ENCODE data around the gene FBXL20. TPM values are rescaled to one million over a fixed set of nuclear protein-coding genes. Genes with fewer than 3 reads are reported as not detected.

Gene FBXL20
- total RNA-seq, 2 experiments from 2014 or later = 17.4 to 18.3 TPM

DNA sequence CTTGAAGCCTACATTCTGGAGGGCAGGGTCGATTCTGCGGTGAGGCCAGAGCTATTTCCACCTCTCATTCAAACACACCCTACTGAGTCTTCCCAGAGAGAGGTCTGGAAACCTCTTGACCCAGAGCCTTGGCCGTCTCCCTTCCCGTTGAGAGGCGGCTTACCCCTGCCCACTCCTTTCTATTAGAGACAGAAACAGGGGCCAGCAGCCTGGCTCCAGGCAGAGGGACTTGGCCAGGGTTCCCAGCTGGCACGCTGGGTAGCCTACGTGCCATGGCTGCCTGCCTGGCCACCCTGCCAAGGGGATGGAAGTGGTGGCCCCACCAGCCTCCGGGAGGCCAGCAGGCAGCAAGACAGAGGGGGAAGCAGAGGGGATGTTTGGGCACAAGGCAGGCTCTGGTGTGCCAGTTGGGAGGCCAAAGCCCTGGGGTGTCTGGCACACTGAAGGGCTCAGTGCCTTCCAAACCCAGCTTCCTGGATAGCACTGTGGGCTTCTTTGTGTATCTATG, 181.7 kb downstream of the FBXL20 start:
- Mint-ChIP-seq H3K4me1 (ENCODE audit: low read depth) (peaks cover 2% of the 10 kb centered on the region), H3K36me3 (no peaks in the 10 kb centered on the region), H3K27me3 (peaks cover 31% of the 10 kb centered on the region), H3K4me3 (no peak overlapping the region), H3K9me3 (no peaks in the 10 kb centered on the region), H3K27ac (no peak overlapping the region)
- POLR2A ChIA-PET = no interaction called here
- DNase-seq = no peak
- CTCF ChIA-PET = interaction anchor here (0.5 to 1.4 kb wide), 2 partner anchors 10 to 17 kb away, joined by 3 to 5 read pairs; no protein-coding TSS in a partner anchor
- intact Hi-C loops (cut with micrococcal nuclease) = no loop called here

DNA sequence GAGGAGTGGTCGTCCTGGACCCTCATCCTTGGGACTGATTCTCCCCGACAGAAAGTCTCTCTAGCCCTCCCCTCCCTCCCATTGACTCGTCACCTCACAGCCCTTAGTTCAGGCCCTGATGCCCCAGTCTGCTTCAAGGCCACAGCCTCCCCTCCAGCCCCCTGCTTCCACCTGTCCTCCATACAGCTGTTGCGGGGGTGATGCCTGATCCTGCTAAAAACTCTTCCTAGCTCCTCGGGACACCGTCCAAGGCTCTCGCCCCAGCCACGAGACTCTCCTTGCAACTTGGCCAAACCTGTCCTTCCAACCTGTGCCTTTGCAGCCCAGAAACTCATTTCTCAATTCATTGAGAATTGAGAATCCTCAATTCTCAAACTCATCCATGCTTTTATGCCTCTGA, 182.5 kb downstream of the FBXL20 start:
- CTCF ChIA-PET = interaction anchor here (1.4 to 2.0 kb wide), 3 partner anchors 18 to 25 kb away, joined by 5 to 8 read pairs (median 7); no protein-coding TSS in a partner anchor
- H3K27me3 Mint-ChIP-seq = peaks cover 26% of the 10 kb centered on the region
- intact Hi-C loops (cut with micrococcal nuclease) = no loop called here
- peaks cover 2% of the 10 kb centered on the region for H3K4me1 Mint-ChIP-seq (ENCODE audit: low read depth)
- POLR2A ChIA-PET = no interaction called here
- no peaks in the 10 kb centered on the region for H3K36me3 Mint-ChIP-seq
- no peak overlapping the region for H3K27ac Mint-ChIP-seq
- no peak overlapping the region for H3K4me3 Mint-ChIP-seq
- DNase-seq = no peak
- H3K9me3 Mint-ChIP-seq = no peaks in the 10 kb centered on the region

DNA sequence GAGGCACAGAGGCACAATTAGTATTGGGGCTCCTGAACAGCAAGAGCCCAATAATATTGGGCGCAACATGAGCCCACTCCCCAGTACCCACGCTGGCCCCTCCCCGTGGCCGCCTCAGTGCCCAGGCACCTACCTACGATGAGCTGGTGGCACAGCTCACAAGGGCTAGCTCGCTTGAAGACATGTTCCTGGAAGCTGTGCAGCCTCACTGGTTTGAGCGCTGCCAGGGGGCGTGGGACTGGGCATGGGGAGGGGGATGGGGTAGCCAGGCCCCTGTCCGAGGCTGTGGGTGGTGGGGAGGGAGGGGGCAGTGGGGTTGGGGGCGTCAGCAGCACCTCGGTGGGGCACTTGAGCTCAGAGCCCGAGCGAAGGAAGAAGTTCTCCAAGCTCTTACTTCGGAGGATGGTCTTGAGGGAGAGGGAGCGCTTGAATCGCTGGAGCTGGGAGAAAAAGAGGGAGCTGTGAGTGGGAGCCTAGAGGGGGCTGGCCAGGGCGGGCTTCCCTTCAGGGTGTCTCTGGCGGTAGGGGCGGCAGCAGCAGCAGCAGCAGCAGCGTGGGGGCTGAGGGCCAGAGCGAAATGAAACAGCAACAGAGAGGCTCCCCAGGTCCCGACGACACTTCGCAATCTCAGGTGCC, 183.6 kb downstream of the FBXL20 start:
- ChIA-PET POLR2A (no interaction called here), CTCF (interaction anchor here (0.7 to 2.0 kb wide), 7 partner anchors 12 to 53 kb away, joined by 3 to 8 read pairs (median 4); no protein-coding TSS in a partner anchor)
- Mint-ChIP-seq H3K4me1 (ENCODE audit: low read depth) (peaks cover 2% of the 10 kb centered on the region), H3K4me3 (peak overlapping the region; percentile 32), H3K27ac (no peak overlapping the region), H3K9me3 (no peaks in the 10 kb centered on the region), H3K27me3 (peaks cover 21% of the 10 kb centered on the region), H3K36me3 (no peaks in the 10 kb centered on the region)
- intact Hi-C loops (cut with micrococcal nuclease) = no loop called here
- no peak for DNase-seq

DNA sequence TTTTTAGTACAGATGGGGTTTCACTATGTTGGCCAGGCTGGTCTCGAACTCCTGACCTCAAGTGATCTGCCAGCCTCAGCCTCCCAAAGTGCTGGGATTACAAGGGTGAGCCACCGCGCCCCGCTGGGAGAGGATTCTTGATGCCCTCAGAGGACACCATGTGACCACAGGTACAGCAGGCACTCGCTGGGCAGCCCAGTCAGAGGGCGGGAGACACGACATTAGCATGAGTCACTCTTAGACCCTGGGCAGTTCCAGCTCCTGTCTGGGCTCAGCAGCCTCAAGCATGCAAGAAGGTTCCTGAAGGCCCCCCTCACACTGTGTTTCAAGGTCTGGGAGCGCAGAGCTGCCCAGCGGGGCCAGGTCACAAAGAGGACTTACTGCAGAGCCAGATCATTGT, 187.6 kb downstream of the FBXL20 start:
- POLR2A ChIA-PET = no interaction called here
- CTCF ChIA-PET = interaction anchor here (14.9 kb wide), 1 partner anchor 26 kb away, joined by 580 read pairs; no protein-coding TSS in a partner anchor
- Mint-ChIP-seq H3K4me3 (no peak overlapping the region), H3K27me3 (peaks cover 13% of the 10 kb centered on the region), H3K27ac (no peak overlapping the region), H3K9me3 (no peaks in the 10 kb centered on the region), H3K4me1 (ENCODE audit: low read depth) (peaks cover 13% of the 10 kb centered on the region), H3K36me3 (no peaks in the 10 kb centered on the region)
- intact Hi-C loops (cut with micrococcal nuclease) = no loop called here
- no peak for DNase-seq

DNA sequence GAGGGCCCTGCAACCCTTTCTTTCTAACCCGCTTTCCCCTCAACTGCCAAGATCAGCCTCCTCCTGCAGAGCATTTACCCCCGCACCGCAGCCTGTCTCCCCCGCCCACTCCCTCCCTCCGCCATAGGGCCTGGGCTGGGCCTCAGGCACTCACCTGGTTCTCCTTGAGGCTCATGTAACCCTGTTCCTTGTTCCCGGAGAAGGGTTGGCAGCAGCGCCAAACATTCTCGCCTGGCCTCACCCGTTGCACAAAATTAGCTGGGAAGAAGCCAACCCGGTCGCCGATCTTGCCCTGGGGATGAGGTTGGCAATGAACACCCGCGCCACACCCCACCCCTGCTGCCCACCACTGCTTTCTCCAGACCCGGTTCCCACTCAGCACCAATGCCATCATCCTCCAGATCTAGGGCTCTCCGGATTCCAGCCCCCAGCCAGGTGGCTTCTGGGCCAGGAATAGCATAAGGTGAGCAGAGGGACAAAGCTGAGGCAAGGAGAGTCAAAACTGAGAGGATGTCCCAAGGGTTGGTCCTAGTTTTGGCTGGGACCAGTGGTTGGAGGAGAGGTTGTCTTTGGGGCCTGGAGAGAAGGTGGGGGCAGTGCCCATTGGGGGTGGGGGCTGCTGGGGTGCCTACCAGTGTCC, 188.5 kb downstream of the FBXL20 start:
- POLR2A ChIA-PET = no interaction called here
- CTCF ChIA-PET = interaction anchor here (14.9 kb wide), 1 partner anchor 27 kb away, joined by 580 read pairs; no protein-coding TSS in a partner anchor
- H3K4me1 Mint-ChIP-seq (ENCODE audit: low read depth) = peaks cover 19% of the 10 kb centered on the region
- no peaks in the 10 kb centered on the region for H3K9me3 Mint-ChIP-seq
- H3K27me3 Mint-ChIP-seq = peaks cover 12% of the 10 kb centered on the region
- H3K36me3 Mint-ChIP-seq = no peaks in the 10 kb centered on the region
- peak overlapping the region; percentile 18 for H3K27ac Mint-ChIP-seq
- no peak for DNase-seq
- H3K4me3 Mint-ChIP-seq = no peak overlapping the region
- intact Hi-C loops (cut with micrococcal nuclease) = no loop called here

DNA sequence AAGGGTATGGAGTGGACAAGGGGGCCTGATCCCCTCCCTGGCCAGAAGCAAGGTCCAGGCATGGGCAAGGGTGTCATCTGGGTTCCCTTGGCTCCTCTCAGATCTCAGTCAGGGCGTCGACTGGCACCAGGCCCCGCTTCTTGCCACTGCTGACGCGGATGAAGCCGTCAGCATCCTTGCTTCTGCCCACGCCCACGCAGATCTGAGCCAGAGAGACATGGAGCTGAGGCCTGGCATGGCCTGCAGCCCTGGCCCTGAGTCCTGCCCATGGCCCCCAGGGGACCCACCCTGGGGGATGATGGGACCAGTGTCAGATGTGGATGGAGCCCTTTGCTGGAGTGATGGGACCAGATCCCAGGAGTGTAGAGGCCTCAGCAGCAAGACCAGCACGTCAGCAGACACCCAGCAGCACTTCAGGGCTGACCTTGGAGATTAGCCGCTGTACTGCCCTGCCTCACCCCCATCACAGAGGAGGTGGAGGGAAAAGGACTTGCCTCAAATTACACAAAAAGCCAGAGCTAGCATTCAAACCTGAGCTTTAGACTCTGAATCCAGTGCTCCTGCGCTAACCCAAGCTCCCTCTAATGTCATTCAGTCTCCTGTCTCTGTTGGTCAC, 189.1 kb downstream of the FBXL20 start:
- DNase-seq = no peak
- Mint-ChIP-seq H3K27me3 (peaks cover 10% of the 10 kb centered on the region), H3K27ac (no peak overlapping the region), H3K4me3 (no peak overlapping the region), H3K36me3 (no peaks in the 10 kb centered on the region), H3K4me1 (ENCODE audit: low read depth) (peaks cover 21% of the 10 kb centered on the region), H3K9me3 (no peaks in the 10 kb centered on the region)
- ChIA-PET CTCF (interaction anchor here (14.9 kb wide), 1 partner anchor 28 kb away, joined by 580 read pairs; no protein-coding TSS in a partner anchor), POLR2A (no interaction called here)
- intact Hi-C loops (cut with micrococcal nuclease) = no loop called here

DNA sequence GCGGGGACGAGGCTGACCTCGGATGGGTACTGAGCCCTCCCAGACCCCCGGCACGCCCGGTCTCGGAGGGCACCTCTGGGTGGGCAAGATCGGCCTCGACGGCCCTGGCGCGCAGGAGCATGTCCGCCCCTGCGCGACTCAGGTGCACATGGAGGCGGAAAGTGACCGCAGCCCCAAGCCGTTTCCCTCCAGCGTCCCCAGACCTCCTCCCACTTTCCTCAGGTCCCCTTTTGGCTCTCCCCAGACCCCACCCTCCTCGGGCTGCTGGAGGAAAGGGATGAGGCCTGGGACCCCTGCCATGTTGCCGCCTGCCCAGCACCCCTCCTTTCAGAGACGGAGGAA, 191.4 kb downstream of the FBXL20 start:
- Mint-ChIP-seq H3K9me3 (no peaks in the 10 kb centered on the region), H3K27ac (no peak overlapping the region), H3K4me3 (peak overlapping the region; percentile 12), H3K27me3 (no peaks in the 10 kb centered on the region), H3K4me1 (ENCODE audit: low read depth) (peaks cover 27% of the 10 kb centered on the region), H3K36me3 (peaks cover 2% of the 10 kb centered on the region)
- POLR2A ChIA-PET = interaction anchor here (1.3 to 2.3 kb wide), 3 partner anchors 10 to 37 kb away, joined by 3 to 8 read pairs (median 6); partner anchors contain the start of gene RPL19
- CTCF ChIA-PET = interaction anchor here (0.6 to 14.9 kb wide), 2 partner anchors 10 to 30 kb away, joined by 3 to 580 read pairs; no protein-coding TSS in a partner anchor
- DNase-seq = no peak
- intact Hi-C loops (cut with micrococcal nuclease) = no loop called here

DNA sequence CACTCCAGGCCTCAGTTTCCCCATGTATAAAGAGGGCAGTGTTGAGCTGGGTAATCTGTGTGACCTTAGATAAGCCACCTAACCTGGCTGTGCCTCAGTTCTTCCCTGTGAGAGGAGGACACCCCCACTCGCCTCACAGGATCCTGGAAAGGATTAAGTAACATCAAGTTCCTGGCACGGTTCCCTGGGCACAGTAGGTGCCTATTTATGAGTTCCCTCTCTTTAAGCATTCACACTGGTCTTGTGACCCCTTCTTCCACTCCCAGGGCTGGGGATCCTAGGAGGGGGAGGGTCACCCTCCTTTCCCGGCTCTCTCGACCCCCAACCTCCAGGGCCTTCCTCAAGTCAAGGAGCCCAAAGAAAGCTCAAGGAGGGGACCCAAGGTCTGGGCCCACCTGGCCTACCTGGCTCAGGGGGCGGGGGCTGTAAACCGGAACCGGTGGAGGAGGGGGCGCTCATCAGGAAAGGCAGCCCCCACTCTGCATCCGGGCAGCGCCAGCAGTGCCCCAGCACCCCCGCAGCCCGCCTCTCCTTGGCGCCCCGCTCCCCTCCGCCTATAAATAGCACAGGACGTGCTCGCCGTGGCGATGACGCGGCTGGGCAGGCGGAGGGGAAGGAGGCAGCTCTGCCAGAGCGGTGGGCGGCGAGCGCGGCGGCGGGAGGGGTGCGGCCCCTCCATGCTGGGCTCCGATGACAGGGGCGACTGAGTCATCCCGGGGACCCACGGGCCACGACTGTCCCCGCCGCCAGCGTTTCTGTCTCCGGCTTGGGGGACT, 191.9 kb downstream of the FBXL20 start:
- H3K36me3 Mint-ChIP-seq = peaks cover 7% of the 10 kb centered on the region
- ChIA-PET POLR2A (interaction anchor here (1.7 to 2.3 kb wide), 2 partner anchors 10 to 35 kb away, joined by 6 to 8 read pairs; partner anchors contain the start of gene RPL19), CTCF (interaction anchor here (0.6 to 14.9 kb wide), 5 partner anchors 10 to 45 kb away, joined by 3 to 580 read pairs (median 4); no protein-coding TSS in a partner anchor)
- no peaks in the 10 kb centered on the region for H3K9me3 Mint-ChIP-seq
- H3K27ac Mint-ChIP-seq = no peak overlapping the region
- peaks cover 27% of the 10 kb centered on the region for H3K4me1 Mint-ChIP-seq (ENCODE audit: low read depth)
- H3K4me3 Mint-ChIP-seq = no peak overlapping the region
- peak; percentile 83 for DNase-seq
- intact Hi-C loops (cut with micrococcal nuclease) = no loop called here
- no peaks in the 10 kb centered on the region for H3K27me3 Mint-ChIP-seq

DNA sequence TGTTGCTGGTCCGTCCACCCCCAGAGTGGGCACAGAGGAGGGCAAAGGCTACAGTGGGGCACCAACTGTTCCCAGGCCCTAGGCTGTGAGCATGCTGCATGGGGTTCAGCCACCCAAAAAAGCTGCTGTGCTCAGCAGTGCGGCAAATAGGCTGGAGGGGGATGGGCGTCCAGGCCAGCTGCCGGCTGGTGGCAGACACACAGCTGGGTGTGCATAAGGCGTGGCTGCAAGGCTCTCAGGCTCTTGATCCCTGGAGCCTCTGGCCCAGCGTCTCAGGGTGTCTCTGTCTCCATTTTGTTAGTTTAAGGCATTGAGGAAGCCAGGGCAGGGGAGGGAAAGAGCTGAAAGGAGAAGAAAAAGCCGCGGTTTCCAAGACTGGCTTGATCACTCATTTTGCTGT, 192.5 kb downstream of the FBXL20 start:
- Mint-ChIP-seq H3K4me1 (ENCODE audit: low read depth) (peaks cover 29% of the 10 kb centered on the region), H3K9me3 (no peaks in the 10 kb centered on the region), H3K4me3 (no peak overlapping the region), H3K27ac (no peak overlapping the region), H3K27me3 (no peaks in the 10 kb centered on the region), H3K36me3 (peaks cover 13% of the 10 kb centered on the region)
- intact Hi-C loops (cut with micrococcal nuclease) = no loop called here
- DNase-seq = peak; percentile 31
- ChIA-PET CTCF (interaction anchor here (0.8 to 14.9 kb wide), 4 partner anchors 31 to 44 kb away, joined by 3 to 580 read pairs (median 4); no protein-coding TSS in a partner anchor), POLR2A (interaction anchor here (0.8 to 2.3 kb wide), 3 partner anchors 9 to 41 kb away, joined by 3 to 8 read pairs (median 6); partner anchors contain the start of gene RPL19)

DNA sequence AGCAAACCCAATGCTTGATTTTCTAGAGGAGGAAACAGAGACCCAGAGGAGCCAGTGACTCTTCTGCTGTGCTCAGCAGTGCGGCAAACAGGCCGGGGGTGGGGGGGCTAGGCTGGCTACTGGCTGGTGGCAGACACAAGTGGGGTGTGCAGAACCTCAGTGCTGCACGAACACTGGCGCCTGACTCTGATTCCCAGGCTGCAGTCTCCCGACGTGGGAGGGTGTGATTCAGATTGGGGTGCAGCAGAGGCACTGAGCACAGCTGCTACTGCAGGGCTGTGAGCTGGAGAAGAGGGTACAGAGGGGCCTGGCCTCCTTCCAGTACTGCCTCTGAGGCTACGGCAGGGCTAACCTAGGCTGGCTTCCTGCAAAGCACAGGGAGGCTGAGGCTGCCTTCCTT, 193.3 kb downstream of the FBXL20 start:
- intact Hi-C loops (cut with micrococcal nuclease) = no loop called here
- no peaks in the 10 kb centered on the region for H3K9me3 Mint-ChIP-seq

DNA sequence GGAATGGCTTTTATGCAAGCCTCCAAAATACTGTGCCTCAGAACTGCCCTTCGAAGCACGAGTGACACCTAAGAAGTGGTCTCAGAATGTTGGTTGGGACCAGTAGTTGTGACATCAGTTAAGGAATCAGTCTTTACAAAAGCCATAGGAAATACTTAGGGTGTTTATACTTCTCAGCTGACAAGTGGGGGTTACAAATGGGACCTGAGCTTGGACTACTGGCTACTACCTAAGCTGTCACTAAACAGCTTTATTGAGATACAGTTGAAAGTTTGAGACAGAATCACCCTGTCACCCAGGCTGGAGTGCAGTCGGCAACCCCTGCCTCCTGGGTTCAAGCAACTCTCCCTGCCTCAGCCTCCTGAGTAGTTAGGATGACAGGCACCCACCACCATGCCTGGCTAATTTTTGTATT, 196.3 kb downstream of the FBXL20 start:
- Mint-ChIP-seq H3K27ac (no peak overlapping the region), H3K27me3 (no peaks in the 10 kb centered on the region), H3K4me1 (ENCODE audit: low read depth) (peaks cover 50% of the 10 kb centered on the region), H3K36me3 (peaks cover 46% of the 10 kb centered on the region), H3K4me3 (no peak overlapping the region), H3K9me3 (no peaks in the 10 kb centered on the region)
- intact Hi-C loops (cut with micrococcal nuclease) = no loop called here
- DNase-seq = no peak
- ChIA-PET POLR2A (interaction anchor here (0.7 to 1.0 kb wide), 2 partner anchors 27 to 33 kb away, joined by 4 to 5 read pairs; no protein-coding TSS in a partner anchor), CTCF (interaction anchor here (1.2 to 14.9 kb wide), 3 partner anchors 13 to 41 kb away, joined by 3 to 580 read pairs (median 5); no protein-coding TSS in a partner anchor)

More for the DNA sequence above, 193.3 kb downstream of the FBXL20 start:
- Mint-ChIP-seq H3K27ac (no peak overlapping the region), H3K27me3 (no peaks in the 10 kb centered on the region), H3K4me3 (no peak overlapping the region), H3K36me3 (peaks cover 19% of the 10 kb centered on the region), H3K4me1 (ENCODE audit: low read depth) (peaks cover 34% of the 10 kb centered on the region)
- ChIA-PET POLR2A (interaction anchor here (0.8 to 2.3 kb wide), 2 partner anchors 8 to 42 kb away, joined by 3 to 8 read pairs; partner anchors contain the start of gene RPL19), CTCF (interaction anchor here (0.9 to 14.9 kb wide), 4 partner anchors 13 to 43 kb away, joined by 4 to 580 read pairs (median 6); no protein-coding TSS in a partner anchor)
- DNase-seq = peak; percentile 21

Data from activated CD4-positive, alpha-beta memory T cell treated with anti-CD3 and anti-CD28 coated beads for 36 hours (primary cell).